Measurements from ENCODE around the gene TMEM187.

TMEM187 gene

GRCh38 chrX:153935326-153935851 is 37.2 kb upstream of the TMEM187 start:
- no peak for TF ChIP-seq TAF1 (IDR thresholded peaks at IDR 0.05; ENCODE audit: borderline replicate concordance, insufficient read depth, low read length)
- TF ChIP-seq REST (IDR thresholded peaks at IDR 0.05; ENCODE audit: insufficient read depth in 1 of 2, low read depth in 2 of 2, low read length in 2 of 2) = no peak
- TF ChIP-seq POLR2AphosphoS5 (IDR thresholded peaks at IDR 0.05; ENCODE audit: low read depth, low read length) = no peak
- no peak for TF ChIP-seq FOXP2 (optimal IDR thresholded peaks at IDR 0.05; ENCODE audit: borderline replicate concordance, extremely low read depth, extremely low read length, insufficient read depth)
- no peak for TF ChIP-seq SIN3A (IDR thresholded peaks at IDR 0.05; ENCODE audit: borderline replicate concordance, insufficient read depth, low read length)

- TF ChIP-seq SIN3A (IDR thresholded peaks at IDR 0.05; ENCODE audit: borderline replicate concordance, insufficient read depth, low read length) (no peak), TAF1 (IDR thresholded peaks at IDR 0.05; ENCODE audit: borderline replicate concordance, insufficient read depth, low read length) (no peak), POLR2AphosphoS5 (IDR thresholded peaks at IDR 0.05; ENCODE audit: low read depth, low read length) (no peak), FOXP2 (optimal IDR thresholded peaks at IDR 0.05; ENCODE audit: borderline replicate concordance, extremely low read depth, extremely low read length, insufficient read depth) (no peak), REST (IDR thresholded peaks at IDR 0.05; ENCODE audit: insufficient read depth in 1 of 2, low read depth in 2 of 2, low read length in 2 of 2) (no peak)
Measured at GRCh38 chrX:153937056-153937455, 35.5 kb upstream of the TMEM187 start.

- TF ChIP-seq SIN3A (IDR thresholded peaks at IDR 0.05; ENCODE audit: borderline replicate concordance, insufficient read depth, low read length) = no peak
- no peak for TF ChIP-seq TAF1 (IDR thresholded peaks at IDR 0.05; ENCODE audit: borderline replicate concordance, insufficient read depth, low read length)
- no peak for TF ChIP-seq POLR2AphosphoS5 (IDR thresholded peaks at IDR 0.05; ENCODE audit: low read depth, low read length)
- TF ChIP-seq REST (IDR thresholded peaks at IDR 0.05; ENCODE audit: insufficient read depth in 1 of 2, low read depth in 2 of 2, low read length in 2 of 2) = no peak
- no peak for TF ChIP-seq FOXP2 (optimal IDR thresholded peaks at IDR 0.05; ENCODE audit: borderline replicate concordance, extremely low read depth, extremely low read length, insufficient read depth)
Measured at GRCh38 chrX:153938226-153938786, 34.2 kb upstream of the TMEM187 start.

GRCh38 chrX:153939573-153939972 is 33.0 kb upstream of the TMEM187 start:
- no peak for TF ChIP-seq TAF1 (IDR thresholded peaks at IDR 0.05; ENCODE audit: borderline replicate concordance, insufficient read depth, low read length)
- TF ChIP-seq FOXP2 (optimal IDR thresholded peaks at IDR 0.05; ENCODE audit: borderline replicate concordance, extremely low read depth, extremely low read length, insufficient read depth) = no peak
- TF ChIP-seq SIN3A (IDR thresholded peaks at IDR 0.05; ENCODE audit: borderline replicate concordance, insufficient read depth, low read length) = no peak
- no peak for TF ChIP-seq REST (IDR thresholded peaks at IDR 0.05; ENCODE audit: insufficient read depth in 1 of 2, low read depth in 2 of 2, low read length in 2 of 2)
- TF ChIP-seq POLR2AphosphoS5 (IDR thresholded peaks at IDR 0.05; ENCODE audit: low read depth, low read length) = no peak

Data from PFSK-1 (cell line).